HG02759 (cell line): ENCODE data around the gene WBP2.
"Not testable (repeated sequence)": the region's sequence is repeated elsewhere in the genome, so short reads cannot be mapped to it uniquely, and the experiment has no call there.

Source experiments
- ATAC-seq: cut with Tn5 transposase; IDR thresholded peaks from one replicate; pipeline ENCODE4 v1.9.1; 2021; ENCODE audit warnings: mild to moderate bottlenecking, moderate library complexity; ENCODE audit not compliant: unreplicated experiment

Gene WBP2

DNA sequence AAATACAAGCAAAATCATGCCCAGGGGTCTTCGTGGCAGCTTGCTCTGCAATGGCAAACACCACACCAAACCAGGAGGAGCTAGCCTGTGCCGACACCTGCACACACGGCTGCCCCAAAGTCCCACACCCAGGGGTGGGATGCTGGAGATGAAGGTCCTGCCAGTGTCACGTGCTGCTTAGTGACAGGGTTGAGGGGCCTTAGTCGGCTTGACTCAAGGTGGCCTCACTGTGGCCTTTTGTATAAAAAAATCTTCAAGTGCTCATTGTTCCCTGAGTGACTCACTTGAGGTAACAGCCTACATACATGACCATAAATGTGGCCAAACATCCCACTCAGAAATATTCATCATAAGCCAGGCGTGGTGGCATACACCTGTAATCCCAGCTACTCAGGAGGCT is 34.3 kb upstream of the WBP2 start:
- ATAC-seq, result no peak

DNA sequence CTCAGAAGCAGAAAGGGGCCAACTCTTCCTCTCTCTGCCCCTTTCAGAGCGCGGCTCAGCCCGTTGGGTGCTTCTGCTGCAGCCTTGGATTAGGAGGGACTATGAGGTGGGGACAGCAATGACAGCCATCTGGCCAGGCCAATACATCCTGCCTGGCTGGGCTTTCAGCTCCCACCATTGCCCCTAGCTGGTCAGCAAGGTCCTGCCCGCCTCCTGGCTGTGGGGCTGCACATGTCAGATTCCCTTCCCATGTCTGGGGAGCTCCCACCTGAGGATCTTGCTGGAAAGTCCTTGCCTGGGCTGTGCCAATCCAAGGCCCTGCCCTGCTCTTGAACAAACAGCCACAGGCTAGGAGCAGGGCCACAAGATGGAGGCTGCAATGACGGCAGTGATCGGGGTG is 33.3 kb upstream of the WBP2 start:
- ATAC-seq, result no peak

DNA sequence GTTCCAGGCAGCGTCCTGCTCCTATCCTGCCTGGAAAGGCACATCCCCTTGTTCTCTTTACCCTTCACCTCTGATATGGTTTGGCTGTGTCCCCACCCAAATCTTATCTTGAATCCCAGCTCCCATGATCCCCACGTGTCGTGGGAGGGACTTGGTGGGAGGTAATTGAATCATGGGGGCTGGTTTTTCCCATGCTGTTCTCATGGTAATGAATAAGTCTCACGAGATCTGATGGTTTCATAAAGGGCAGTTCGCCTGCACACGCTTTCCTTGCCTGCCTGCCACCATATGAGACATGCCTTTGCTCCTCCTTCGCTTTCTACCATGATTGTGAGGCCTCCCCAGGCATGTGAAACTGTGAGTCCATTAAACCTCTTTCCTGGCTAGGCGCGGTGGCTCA is 30.7 kb upstream of the WBP2 start:
- ATAC-seq, result not testable (repeated sequence)

DNA sequence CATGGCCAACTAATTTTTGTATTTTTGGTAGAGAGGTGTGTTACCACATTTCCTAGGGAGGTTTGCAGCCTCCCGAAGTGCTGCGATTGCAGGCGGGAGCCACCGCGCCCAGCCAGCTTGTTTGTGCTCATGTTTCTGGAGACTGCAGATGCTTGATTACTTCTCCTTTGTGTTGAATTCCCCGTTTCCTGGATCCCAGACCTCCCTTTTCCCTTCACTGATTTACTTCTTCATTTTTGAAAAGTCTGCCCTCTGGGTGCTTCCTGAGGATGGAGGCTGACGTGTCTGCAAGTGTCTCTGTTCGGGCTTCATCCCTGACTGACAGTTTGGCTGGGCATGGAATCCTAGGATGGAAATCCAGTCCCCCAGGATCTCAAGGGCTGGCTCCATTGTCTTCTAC is 30.3 kb upstream of the WBP2 start:
- ATAC-seq, result no peak

DNA sequence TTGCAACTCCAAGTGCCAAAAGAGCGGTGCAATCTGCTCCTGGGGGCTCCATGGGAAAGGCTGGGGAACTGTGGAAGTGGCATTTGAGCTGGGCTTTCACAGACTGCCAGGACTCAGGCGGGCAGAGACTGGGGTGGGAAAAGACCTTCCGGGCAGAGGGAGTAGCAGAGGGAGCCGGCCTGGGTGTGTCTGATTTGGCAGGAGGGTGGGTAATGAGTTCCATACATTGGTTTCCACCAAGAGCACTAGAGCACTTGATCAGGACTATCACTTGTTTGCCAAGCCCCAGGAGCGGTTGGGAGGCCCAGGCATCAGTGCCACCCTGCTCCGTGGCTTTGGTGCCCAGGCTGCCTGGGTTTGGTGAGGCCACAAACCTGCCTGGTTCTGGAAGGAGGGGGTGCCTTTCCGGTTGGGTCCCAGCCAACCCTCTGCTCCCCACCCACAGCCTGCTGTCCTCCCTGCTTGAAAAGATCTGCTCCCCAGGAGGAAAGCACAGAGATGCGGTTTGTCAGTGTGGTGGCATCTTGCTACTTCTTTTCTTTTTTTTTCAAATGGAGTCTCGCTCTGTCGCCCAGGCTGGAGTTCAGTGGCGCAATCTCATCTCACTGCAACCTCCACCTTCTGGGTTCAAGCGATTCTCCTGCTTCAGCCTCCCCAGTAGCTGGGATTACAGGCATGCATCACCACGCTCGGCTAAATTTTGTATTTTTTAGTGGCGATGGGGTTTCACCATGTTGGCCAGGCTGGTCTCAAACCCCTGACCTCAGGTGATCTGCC is 26.7 kb upstream of the WBP2 start:
- ATAC-seq, result no peak

DNA sequence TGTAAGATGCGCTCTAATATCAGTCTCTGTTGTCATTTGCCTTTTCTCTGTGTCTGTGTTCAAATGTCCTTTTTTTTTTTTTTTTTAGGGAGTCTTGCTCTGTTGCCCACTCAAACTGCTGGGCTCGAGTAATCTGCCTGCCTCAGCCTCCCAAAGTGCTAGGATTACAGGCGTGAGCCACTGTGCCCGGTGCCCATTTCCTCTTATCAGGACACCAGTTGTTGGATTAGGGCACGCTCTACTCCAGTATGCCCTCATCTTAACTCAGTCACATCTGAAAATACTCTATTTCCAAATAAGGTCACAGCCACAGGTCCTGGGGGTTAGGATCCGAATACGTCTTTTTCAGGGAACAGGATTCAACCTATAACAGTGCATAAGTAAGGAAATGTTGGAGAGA is 25.1 kb upstream of the WBP2 start:
- ATAC-seq, result no peak

DNA sequence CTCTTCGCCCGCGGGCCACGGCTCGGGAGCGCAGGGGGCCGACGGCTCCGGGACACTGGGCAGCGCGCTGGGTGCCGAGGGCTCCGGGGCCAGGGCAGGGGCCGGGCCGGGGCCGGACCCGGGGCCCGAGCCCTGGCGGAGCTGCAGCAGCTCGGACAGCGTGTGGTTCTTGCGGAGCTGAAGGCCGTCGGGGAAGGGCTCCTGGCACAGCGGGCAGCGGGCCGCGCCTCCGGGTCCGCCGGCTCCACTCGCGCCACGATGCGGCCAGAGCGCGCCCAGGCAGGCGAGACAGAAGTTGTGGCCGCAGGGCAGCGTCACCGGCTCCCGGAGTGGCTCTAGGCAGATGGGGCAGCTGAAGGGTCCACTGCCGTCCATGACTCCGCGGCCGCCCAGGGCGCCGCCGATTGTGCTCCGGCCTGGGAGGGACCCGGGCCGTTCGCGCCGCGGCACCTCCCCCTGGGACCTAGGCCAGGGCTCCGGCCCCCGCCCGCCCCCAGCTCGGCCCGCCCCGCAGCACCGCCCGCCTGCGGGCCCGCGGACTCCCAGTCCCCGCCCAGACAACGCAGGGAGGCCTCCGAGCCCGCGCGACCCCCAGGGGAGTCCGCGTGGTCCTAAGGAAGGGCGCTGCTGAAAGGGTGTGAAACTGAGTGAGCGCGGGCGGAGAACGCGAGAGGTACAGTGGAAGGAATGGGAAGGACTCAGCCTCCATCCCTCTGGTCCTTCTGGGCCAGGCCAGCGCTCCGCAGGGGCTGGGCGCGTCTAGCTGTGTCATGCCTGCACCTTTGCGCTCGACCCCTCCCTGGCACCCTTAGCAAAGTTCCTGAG is 23.3 kb upstream of the WBP2 start, which contains the start of gene TRIM47:
Gene TRIM47, minus strand, starts transcription at position 408 of the 825 bp plus-strand sequence. Its CDS starts 33 bp downstream, at position 375.
- ATAC-seq, result no peak

DNA sequence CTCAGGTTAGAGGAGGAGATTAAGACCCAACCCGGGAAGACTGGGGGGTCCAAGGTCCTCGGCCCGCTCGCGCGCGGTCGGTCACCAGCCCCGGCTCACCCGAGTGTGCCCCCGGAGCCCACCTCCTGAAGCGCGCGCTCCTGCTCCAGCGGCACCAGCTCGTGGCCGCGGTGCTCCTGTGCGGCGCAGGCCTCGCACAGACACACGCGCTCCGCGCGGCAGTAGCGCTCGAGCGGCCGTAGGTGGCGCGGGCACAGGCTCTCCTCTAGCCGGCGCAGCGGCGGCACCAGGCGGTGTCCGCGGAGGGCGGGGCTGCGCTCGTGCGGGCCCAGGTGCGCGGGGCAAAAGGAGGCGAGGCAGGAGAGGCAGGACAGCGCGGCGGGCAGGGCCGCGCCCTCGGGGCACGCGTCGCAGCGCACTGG is 22.6 kb upstream of the WBP2 start:
- no peak for ATAC-seq

DNA sequence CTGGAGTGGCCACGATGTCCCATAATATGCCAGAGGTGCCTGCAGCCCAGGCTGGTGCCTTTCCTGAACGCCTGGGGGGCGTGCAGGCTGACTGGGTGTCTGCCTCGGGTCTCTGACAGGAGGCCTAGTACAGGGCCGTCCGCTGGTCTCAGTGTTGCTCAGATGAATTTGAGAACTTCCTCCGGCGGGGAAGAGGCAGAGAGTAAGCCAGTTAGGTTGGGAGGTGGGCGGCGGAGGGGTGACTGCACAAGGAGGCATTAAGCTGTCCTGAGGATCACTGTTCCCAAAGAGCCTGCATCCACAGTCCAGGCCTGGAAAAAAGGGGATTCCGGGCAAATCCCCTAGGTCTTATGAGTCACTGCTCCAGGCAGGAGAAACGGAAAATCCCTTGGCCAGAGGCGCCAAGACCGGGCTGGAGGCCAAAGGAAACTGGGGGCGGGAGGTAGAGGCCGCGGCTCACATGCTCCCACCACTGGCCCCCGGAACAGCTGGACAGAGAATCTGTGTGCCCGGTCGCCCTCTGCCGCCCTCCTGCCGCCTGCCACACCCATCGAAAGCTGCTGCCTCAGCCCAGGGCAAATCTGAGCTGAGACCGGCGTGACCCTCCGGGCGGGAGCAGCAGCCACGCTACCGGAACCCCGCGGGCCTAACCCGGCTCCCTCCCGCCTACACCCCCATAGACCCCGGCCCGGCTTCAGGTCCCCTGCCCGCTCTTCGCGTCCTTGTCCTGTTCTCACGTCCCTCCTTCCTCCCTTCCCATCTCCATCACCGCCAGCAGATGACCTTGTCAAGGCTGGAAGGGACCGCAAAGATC is 22.0 kb upstream of the WBP2 start:
- ATAC-seq, result no peak

DNA sequence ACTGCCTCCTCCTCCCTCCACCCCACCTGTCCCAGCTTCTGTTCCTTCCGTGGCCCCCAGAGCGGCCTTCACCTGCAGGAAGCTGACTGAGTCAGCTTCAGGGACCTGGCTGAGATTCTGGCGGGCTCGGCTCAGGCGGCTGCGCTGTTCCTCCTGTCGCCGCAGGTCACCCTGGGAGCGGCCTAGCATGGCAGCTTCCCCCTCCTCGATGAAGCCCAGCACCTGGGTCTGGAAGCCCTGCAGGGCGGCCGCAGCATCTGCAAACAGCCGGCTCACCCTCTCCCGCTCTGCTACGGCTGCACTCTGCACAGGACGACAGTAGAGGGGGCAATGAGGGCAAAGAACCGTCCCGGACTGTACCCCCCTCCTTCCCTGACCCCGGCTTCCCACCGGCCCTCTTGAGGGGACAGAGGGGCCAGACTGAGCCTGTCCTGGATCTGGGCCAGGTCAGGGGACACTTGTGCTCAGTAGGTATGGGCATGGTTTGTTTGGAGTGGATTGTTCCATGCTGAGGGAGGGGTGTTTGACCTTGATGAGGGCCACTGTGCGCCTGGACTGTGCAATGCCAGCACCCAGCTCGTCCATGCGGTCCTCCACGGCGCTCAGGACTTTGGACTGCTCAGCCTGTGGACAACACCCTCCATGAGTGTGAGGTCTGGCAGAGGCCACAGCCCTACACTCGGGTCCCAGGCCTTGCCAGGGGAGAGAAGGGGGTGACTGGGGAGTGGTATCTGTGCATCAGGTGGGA is 21.2 kb upstream of the WBP2 start:
- ATAC-seq, result no peak

DNA sequence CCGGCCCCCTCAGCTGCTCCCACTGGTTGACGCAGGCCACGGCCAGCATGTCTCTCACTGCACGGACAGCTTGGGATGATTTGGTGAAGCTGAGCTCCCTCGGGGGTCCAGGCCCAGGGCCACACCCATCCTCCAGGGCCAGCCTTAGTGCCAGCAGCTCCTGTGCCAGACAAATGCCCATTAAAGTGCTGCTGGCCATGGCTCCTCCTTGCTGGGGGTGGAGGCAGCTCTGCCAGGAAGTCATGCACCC is 20.7 kb upstream of the WBP2 start:
- no peak for ATAC-seq

DNA sequence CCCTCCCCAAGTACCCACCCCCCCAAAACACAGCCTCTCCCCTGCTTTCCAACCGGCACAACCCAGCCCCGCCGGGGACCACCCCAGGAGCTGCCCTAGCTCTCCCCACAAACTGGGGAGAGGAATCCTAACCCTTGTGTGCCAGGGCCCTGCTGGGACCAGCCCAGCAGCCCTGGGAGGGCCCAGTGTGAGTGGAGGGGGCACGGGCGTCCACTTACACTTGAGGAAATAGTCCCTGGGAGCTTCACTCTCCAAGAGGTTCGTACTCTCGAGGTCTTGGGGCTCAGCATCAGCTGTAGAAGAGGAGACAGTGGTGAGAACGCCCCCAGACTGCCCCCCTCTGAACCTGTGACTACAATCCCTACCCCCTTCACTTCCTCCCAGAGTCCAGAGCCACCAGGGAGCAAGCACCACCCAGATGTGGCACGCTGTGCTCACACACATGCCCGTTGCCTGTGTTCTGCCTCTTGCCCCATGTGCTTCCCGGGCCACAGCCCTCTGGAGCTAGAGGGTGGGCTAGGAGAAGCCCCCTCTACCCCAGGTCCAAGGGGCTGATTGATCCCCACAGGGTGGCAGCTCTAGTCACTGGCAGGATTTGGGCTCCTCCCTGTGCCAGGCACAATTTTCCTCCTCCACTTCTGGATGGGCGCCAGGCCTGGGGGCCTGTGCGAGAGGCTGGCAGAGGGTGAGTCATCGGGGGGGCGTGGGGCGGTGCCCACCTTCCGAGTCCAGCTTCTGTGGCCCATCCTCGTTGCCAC is 20.2 kb upstream of the WBP2 start:
- no peak for ATAC-seq

DNA sequence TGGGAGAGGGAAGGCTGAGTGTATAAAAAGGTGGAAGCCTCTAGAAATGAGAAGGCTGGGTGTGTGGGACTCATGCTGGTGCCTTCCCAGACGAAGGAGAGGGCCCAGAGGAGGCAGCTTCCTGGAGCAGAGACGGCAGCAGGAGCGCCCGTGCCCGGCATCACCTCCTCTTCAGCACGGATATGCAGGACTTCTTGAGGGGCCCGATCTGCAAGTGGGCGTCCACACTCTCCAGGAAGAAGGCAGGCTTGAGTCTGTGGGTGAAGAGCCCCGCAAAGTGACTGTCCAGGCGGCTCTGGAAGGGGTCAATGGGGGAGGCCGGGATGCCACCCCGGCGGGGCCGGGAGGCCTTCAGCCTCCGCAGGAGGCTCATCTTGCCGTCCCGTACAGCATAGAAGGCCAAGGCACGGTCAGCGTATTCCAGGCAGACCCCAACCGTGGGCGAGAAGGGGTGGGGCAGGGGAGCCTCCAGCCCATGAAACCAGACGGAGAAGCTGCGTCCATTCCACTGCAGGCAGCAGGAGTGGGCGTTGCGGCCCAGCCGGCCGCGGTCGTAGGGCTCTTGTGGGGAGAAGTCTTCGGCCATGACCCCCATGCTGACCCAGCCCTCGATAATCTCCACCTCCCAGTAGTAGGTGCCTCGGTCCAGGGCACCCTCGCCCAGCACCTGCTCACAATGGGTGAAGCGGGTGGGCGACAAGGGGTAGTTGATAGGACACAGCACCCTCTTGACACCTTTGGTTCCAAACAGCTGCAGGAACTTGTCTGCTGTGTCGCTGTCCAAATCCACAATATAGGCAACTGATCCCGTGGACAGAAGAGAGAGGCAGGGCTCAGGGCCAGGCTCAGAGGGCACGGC is 19.4 kb upstream of the WBP2 start:
- ATAC-seq, result no peak

DNA sequence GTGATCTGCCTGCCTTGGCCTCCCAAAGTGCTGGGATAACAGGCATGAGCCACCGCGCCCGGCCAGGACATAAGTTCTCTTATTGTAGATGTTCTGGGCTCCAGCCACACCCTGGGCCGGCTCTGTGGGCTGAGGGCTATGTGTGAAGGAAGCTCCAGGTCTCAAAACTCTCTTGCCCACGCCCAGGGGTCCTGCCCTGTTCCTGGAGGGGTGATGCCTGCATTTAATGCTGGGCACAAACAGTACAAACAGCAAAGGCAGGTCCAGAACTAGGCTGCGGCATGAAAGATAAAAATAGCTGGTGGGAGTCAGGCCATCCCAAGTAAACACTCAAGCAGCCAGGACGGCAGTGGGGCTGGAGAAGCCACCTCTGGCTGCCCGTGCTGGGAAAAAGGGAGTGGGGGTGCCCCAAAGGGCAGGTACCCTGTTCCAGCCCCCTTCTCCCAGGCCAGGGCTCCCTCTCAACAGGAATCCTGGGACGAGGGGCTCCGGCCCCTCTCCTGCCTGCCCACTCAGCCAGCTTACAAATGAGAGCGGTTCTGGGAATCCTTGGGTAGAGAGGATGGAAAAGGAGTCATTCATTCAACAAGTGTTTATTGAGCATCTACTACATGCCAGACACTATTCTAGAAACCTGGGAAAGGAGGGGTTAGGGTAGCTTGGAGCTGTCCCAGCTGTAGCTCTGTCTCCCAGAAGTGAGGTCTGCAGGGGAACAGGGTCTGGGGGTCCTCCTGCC is 18.6 kb upstream of the WBP2 start:
- no peak for ATAC-seq

DNA sequence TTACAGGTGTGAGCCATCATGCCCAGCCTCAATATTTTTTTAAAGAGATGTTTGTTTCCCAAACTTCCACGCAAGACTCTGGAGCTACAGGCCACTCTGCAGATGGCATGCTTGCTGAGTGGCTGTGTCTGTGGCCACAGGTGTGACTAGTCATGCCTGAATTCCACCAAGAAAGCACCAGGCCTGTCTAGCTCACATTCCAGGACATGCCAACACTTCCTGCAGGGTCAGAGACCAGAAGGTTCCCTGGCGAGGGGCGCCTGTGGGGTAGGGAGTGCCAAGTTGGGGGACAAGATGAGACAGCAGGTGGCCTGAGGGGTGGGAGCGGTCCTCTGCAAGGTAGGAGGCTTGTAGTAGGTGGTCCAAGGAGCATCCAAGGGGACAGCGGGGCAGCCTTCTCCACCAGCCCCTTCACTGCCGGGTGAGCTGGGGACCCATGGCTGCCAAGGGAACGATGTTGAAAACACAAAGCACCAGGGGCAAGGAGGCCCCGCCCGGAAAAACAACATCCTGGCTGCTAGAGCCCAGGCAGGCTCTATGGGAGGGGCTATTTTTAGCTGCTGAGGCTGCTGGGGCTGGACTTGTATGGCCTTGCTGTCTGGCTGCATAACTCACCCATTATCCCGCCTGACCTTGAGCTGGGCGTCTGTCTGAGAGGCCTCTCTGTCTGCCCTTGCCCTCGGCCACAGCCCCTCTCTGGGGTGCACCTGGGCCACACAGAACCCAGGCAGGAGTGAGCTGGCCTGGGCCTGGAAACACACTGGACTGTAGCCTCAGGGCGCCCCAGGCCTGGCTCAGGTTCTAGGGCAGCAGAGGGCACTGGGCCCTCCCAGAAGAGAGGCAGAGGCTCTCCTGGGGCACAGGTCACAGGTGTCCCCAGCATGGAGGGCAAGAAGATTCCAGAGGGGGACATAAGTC is 17.6 kb upstream of the WBP2 start:
- no peak for ATAC-seq

DNA sequence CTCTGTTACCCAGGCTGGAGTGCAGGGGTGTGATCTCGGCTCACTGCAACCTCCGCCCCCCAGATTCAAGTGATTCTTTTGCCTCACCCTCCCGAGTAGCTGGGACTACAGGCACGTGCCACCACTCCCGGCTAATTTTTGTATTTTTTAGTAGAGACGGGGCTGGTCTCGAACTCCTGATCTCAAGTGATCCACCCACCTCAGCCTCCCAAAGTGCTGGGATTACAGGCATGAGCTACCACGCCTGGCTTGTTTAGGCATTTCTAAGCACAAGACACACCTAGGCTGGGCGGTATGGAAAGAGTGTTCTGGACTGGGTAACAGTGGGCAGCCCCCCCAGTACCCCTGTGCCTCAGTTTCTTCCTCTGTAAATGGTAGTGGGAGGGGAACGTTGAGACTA is 15.1 kb upstream of the WBP2 start:
- ATAC-seq, result not testable (repeated sequence)

DNA sequence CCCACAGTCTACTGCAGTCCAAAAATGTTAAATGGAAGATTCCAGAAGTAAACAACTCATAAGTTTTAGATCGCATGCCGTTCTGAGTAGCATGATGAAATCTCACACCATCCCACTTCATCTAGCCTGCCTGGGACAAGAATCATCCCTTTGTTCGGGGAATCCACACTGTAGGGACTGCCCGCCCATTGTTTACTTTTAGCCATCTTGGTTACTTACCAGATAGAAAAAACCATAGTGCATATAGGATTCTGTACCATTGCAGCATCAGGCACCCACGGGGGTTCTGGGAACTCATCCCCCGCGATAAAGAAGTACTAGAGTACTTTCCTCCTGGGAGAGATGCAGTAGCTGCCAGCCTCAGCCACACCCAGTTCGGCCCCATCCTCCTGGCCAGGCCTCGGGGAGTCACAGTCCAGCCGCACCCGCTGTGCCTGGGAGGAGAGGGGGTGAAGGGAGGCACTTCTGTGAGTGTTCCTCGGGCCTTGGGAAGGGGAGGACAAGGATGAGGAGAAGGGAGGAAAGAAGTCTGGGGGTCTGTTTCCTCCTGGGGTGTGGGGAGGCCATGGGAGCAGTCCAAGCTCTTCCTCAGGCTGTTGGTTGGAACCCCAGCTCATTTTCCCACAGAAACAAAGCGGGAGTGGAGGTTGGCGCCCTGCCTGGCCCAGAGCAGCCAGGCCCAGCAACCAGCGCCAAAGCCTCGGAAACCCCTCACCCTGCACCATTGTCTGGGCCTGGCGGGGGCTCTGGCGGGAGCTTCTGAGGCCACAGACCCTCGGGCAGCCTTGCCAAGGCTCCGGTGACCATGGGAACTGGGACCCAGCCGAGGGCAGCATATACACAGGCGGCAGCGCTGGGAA is 14.4 kb upstream of the WBP2 start:
- ATAC-seq, result no peak
